Astrocyte of the cerebellum (primary cell): ENCODE data around the gene CAB39.
A peak's percentile ranks its signal among the peaks of the same experiment; 100 is the strongest.

ENCODE experiments used
- DNase-seq: peaks from one replicate; pipeline ENCODE4 v3.0.0-alpha.2; 2011; ENCODE audit warnings: low read depth
- H3K4me3 ChIP-seq: 2 replicates; pipeline ENCODE4 v1.5.1; 2011; ENCODE audit warnings: mild to moderate bottlenecking, low read depth, low read length, moderate library complexity
- CTCF ChIP-seq: IDR thresholded peaks from 2 replicates; pipeline ENCODE4 v1.5.1; 2012; ENCODE audit warnings: low read length, low read depth, moderate library complexity, mild to moderate bottlenecking; ENCODE audit errors: missing control alignments
- in situ Hi-C: cut with HindIII; loops from 2 replicates; pipeline ENCODE4 v1.10.0; 2017; ENCODE audit warnings: low sequenced_read_pairs

CAB39 gene

GRCh38 chr2:230821261-230821990 lies 108.8 kb downstream of the CAB39 start:
- in situ Hi-C loops: no loop called here
- no peak for DNase-seq
- no peak for TF ChIP-seq CTCF
- no peak overlapping the region for H3K4me3 ChIP-seq

GRCh38 chr2:230821991-230822520 lies 109.4 kb downstream of the CAB39 start:
- TF ChIP-seq CTCF: no peak
- DNase-seq: no peak
- in situ Hi-C loops: no loop called here
- no peak overlapping the region for H3K4me3 ChIP-seq

GRCh38 chr2:230823264-230823964 lies 110.8 kb downstream of the CAB39 start:
- no peak overlapping the region for H3K4me3 ChIP-seq
- in situ Hi-C loops: no loop called here
- DNase-seq: no peak
- TF ChIP-seq CTCF: no peak

GRCh38 chr2:230824406-230824978 lies 111.8 kb downstream of the CAB39 start:
- in situ Hi-C loops: no loop called here
- peak; percentile 61 for TF ChIP-seq CTCF
- peak; percentile 78 for DNase-seq
- H3K4me3 ChIP-seq: peak overlapping the region; percentile 5

GRCh38 chr2:230825354-230825753 lies 112.7 kb downstream of the CAB39 start:
- H3K4me3 ChIP-seq: no peak overlapping the region
- TF ChIP-seq CTCF: no peak
- no peak for DNase-seq
- in situ Hi-C loops: no loop called here

- DNase-seq: no peak
- peak overlapping the region; percentile 25 for H3K4me3 ChIP-seq
- no peak for TF ChIP-seq CTCF
- in situ Hi-C loops: no loop called here
These were observed 115.2 kb downstream of the CAB39 start for GRCh38 chr2:230827774-230828271.
